Measurements from ENCODE around the gene DESI1. TPM values are rescaled to one million over a fixed set of nuclear protein-coding genes. Genes with fewer than 3 reads are reported as not detected.
"Not testable (repeated sequence)": the region's sequence is repeated elsewhere in the genome, so short reads cannot be mapped to it uniquely, and the experiment has no call there.

DESI1 gene
- 39.4 TPM for total RNA-seq

DNA sequence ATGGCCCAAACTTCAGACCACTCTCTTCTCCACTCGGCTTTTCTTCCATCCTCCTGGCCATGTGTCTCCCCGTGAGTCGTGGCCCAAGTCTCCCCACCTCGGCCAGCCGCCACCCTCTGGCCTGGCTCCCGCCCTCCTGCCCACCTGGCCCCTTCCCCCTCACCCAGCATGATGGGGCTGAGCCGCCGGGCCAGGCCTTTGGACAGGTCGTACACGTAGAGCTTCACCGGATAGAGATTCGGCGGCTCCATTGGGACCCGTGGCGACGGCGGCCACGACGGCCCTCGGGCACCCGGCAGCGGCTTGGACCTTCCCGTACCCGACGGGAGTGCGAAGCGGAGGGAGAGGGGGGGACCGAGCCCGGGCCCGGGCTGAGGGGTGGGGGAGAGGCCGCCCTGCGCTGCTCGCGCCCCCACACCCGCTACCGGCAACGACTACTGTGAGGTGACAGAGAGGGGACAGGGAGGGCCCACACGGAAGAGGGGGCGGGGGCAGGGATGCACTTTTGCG lies at the start of gene DESI1:
Gene DESI1, minus strand, starts transcription at position 455 of the 510 bp plus-strand sequence. Its CDS starts 204 bp downstream, at position 251.
- no peak for DNase-seq (ENCODE audit: low spot score)

DNA sequence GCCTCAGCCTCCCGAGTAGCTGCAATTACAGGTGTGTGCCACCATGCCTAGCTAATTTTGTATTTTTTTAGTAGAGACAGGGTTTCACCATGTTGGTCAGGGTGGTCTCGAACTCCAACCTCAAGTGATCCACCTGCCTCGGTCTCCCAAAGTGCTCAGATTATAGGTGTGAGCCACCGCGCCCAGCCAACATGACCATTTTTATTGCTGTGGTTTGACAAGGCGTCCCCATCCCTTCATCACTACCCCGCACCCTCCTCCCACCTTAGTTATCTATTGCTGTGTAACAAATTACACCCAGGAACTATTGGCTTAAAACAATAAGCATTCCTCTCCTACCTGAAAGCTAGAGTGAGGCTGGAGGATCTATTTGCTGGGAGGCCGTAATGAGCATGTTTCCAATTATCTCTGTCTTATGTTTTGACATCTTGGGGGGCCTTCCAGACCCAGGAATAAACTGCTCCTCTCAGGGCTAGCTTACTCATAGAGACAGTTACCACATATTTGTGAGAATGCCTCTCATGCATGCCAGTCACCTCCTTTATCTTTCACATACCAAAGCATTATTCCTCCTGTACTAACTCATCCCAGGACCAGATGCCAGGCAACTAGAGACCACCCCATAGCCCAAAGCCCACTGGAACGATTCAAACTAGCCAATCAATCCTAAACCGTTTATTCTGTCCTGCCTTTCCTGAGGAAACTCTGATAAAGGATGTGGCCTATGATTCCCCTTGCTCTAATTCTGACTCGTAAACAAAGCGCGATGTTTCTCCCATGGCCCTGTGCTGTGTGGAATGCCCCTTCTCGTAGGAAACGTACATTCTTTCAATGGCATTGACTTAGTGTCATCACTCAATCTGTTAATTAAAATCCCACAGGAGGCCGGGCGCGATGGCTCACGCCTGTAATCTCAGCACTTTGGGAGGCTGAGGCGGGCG lies 48.4 kb upstream of the DESI1 start:
- DNase-seq (ENCODE audit: low spot score) = no peak

DNA sequence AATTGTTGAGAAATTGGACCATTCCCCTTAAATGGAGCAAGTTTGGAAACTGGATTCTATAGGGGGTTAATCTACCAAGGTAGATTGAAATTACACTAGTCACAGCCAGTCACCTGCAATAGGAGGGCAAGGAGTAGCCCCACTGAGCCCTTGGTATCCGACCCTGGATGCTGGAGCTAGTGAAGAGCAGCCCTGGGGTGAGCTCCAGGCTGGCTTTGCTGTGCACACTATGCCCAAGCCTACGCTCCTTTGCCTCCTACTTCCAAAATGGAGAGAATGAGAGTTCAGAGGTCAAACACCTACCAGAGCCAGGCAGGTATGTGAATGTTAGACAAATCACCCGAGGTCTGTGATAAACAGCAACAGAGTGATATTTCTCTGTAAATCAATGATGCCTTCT lies 44.1 kb upstream of the DESI1 start:
- no peak for DNase-seq (ENCODE audit: low spot score)

DNA sequence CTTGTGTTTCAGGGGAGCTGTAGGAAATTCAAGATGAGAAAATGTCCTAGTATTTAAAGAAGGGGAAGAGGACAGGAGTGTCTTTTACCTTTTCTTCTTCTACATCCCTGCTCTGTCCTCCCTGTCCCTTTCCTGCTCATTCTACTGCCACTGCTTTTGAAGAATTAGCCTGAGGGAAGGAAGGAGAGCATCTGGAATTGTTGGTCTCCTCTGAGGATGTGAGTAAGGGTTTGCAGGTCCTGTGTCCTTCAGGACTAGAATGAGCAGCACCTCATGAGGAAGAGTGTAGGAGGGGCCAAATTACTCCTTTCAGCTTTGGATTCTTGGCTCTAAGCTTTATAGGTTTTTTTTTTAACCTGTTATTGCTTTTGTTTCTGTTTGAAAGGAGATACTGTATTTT lies 43.6 kb upstream of the DESI1 start:
- DNase-seq (ENCODE audit: low spot score) = no peak

DNA sequence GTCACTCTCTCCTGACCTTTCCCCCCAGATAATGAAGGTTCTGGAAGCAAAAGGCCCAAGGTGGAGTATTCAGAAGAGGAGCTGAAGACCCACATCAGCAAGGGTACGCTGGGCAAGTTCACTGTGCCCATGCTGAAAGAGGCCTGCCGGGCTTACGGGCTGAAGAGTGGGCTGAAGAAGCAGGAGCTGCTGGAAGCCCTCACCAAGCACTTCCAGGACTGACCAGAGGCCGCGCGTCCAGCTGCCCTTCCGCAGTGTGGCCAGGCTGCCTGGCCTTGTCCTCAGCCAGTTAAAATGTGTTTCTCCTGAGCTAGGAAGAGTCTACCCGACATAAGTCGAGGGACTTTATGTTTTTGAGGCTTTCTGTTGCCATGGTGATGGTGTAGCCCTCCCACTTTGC lies 42.8 kb upstream of the DESI1 start:
- DNase-seq (ENCODE audit: low spot score) = not testable (repeated sequence)

DNA sequence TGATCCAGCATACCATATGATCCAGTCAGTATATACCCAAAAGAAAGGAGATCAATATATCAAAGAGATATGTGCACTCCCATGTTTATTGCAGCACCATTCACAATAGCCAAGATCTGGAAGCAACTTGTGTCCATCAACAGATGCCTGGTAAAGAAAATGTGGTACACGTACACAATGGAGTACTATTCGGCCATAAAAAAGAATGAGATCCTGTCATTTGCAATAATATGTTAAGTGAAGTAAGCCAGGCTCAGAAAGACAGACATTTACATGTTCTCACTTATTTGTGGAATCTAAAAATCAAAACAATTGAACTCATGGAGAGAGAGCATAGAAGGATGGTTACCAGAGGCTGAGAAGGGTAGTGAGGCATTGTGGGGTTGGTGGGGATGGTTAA lies 40.9 kb upstream of the DESI1 start:
- DNase-seq (ENCODE audit: low spot score) = no peak

DNA sequence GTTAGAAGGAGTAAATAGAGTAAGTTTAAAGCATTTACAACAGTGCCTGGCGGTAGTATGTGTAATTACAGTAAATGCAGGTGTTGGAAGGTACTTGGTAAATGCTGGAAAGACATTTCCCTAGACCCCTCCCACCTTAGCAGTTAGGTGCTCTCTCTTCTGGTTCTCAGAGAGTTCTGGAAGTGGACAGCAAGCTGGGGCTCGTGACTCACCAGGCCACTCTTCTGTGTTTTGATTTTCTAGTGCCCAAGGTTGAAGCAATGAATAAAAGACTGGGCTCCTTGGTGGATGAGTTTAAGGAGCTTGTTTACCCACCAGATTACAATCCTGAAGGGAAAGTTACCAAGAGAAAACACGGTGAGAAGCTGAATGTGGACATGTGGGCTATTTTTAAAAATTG lies 40.2 kb upstream of the DESI1 start:
- no peak for DNase-seq (ENCODE audit: low spot score)

DNA sequence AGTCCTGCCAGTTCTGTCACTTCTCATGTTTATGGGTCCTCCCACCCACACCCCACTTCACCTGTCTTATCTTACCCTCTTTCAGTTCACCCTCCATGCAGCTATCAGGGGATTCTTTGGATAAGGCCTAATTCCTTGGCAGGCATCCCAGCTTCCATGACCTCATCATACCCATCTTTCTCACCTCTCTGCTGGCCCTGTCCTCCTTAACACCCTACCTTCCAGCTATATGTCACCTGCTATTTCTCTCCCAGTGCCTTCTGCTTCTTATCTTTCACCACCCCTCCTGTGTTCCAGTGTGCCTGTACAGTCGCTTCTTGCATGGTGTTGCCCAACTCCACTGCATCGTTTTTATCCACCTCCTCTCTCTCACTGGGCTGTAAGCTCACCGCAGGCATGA lies 39.6 kb upstream of the DESI1 start:
- DNase-seq (ENCODE audit: low spot score) = no peak

DNA sequence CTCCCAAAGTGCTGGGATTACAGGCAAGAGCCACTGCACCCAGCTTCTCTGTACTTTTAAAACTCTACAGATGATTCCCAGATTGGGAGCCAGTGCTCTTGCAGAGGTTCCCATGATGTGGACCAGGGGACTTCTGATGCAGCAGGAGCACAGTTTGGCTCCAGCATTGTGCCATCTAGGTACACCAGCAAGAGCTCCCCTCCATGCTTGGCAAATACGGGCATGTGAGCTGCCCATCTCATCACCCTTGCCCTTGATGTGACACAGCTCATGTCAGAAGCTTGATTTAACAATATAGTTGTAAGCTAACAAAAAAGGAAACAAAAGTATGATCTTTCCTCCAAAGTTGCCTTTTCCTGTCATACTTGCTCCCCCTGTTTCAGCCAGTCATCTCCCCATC lies 39.1 kb upstream of the DESI1 start:
- no peak for DNase-seq (ENCODE audit: low spot score)

DNA sequence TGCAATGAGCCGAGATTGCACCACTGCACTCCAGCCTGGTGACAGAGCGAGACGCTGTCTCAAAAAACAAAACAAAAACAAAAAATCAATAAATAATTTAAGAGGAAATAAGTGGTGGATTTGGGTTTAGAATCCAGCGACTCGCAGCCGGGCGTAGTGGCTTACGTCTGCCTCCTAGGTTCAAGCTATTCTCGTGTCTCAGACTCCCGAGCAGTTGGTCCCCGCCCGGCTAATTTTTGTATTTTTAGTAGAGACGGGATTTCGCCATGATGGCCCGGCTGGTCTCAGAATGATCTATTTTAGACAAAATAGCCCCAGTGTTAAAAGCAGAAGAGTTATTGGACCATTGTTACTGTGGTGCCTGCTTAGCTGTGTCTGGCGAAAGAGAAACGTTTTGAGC lies 38.0 kb upstream of the DESI1 start:
- no peak for DNase-seq (ENCODE audit: low spot score)

DNA sequence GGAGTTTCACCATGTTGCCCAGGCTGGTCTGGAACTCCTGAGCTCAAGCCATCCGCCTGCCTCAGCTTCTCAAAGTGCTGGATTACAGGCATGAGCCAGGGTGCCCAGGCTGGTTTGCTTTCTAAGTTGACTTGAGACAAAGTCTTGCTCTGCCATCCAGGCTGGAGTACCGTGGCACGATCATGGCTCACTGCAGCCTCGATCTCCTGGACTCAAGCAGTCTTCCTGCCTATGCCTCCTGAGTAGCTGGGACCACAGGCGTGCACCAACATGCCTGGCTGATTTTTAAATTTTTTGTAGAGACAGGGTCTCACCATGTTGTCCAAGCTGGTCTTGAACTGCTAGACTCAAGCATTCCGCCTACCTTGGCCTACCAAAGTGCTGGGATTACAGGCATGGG lies 36.9 kb upstream of the DESI1 start:
- DNase-seq (ENCODE audit: low spot score) = no peak

DNA sequence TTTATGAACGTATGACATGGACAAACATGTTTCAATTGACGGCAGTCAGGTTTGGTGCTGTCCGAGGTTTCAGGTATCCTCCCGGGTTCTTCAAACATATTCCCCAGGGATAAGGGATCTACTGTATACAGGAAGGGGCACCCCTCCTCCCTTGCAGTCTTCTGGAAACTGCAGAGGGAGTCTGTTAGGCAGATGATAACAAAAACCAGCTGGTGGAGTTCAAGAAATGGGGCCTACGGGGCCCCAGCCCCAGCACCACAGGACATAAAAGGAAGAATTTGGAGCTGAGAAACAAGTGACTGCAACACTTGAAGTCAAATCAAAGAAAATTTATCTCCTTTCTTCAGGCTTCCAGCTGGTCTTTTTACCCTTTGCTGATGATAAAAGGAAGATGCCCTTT lies 35.7 kb upstream of the DESI1 start:
- no peak for DNase-seq (ENCODE audit: low spot score)

DNA sequence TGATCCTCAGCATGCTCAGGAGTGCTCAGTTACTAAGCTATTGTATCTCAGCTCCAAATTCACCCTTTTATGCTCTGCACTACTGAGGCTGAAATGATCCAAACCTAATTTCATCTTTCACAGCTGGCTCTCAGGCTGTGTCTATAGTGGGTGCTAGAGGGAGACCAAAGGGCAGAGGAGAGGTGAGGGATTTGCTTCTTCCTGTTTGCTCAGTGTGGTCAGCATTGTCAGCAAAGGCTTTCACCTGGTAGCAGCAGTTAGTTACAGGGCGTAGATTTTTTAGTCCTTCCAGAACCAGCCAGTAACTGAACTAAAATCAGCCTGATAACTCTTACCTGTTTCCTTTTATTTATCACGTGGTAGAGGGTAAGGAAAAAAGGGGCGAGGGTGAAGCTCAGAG lies 33.5 kb upstream of the DESI1 start:
- no peak for DNase-seq (ENCODE audit: low spot score)

DNA sequence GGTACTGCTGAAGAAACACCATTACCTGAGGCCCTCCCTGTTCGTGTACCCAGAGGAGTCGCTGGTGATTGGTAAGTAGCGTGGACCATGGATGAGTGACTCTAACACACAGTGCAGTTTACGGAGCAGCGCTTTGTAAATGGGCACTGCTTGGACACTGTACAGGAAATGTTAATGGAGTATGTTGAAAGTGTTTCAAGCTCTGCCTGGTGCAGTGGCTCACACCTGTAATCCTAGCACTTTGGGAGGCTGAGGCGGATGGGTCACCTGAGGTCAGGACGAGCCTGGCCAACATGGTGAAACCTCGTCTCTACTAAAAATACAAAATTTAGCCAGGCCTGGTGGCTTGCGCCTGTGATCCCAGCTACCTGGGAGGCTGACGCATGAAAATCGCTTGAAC lies 30.0 kb upstream of the DESI1 start:
- DNase-seq (ENCODE audit: low spot score) = no peak

DNA sequence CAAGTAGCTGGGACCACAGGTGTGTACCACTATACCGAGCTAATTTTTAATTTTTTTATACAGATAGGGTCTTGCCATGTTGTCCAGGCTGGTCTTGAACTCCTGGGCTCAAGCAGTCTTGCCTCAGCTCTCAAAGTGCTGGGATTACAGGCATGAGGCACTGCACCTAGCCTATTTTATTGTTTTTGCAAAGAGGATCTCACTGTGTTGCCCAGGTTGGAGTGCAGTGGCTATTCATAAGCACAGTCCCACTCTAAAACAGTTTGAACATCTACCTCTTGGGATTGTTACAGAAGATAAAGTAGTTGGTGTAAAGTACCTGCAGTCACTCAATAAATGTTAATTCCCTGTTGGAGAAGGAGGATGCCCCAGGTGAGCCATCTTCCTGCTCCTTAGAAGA lies 29.4 kb upstream of the DESI1 start:
- DNase-seq (ENCODE audit: low spot score) = no peak

DNA sequence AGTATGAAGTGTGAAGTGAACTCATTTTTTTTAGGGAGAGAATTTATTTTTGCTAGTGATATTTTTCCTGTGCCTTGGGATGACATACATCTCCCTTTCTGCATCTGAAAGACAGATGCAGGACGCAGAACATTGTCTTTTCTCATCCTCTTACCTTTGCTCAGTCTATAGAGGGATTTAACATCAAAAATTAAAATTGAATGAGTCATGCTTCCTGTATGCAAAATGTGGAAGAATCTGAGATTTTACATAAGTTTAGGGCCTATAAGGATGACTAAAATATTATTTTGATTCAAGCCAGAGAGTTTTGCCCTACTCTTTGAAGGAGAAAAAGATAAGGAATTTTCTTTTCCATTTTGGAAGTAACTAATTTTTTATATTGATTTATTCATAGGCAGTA lies 27.6 kb upstream of the DESI1 start:
- no peak for DNase-seq (ENCODE audit: low spot score)

DNA sequence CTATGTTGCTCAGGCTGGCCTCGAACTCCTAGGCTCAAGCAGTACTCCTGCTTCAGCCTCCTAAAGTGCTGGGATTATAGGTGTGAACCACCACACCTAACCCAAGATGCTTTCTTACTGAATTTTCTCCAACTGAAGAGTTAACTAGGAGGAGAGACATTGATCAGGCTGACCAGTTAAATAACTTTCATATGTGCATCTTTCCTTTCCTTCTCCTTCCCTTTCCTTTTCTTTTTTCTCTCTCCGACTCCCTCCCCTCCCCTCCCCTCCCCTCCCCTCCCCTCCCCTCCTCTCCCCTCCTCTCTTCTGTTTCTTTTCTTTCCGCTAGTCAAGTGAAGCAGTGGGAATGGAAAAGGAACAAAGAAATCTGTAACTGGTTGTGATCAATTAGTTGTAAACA lies 26.9 kb upstream of the DESI1 start:
- no peak for DNase-seq (ENCODE audit: low spot score)

DNA sequence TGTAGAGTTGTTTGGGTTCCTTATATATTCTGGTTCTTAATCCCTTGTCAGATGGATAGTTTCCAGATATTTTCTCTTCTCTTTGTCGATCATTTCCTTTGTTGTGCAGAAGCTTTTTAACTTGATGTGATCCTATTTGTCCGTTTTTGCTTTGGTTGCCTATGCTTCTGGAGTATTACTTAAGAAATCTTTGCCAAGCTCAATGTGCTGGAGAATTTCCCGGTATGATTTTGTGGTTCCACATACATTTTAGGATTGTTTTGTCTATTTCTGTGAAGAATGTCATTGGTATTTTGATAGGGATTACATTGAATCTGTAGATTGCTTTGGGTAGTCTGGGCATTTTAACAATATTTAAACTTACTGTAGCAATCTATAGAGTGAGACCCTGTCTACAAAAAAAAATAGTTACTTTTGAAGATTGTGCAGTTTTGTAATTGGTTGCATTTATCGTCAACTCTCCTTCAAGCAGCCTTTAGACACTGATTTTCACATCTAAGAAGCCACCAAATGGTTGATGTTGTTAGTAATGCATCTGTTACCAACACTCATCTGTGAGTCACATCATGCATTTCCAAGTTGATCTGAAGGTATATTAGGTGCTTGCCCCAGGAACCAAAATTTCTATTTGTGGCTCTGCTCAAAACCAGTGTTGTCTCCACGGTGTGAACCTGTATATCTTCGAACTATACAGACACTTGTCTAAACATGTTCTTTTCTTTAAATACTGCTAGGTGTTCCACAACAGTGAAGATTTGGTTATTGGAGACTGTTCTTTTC lies 21.7 kb upstream of the DESI1 start:
- no peak for DNase-seq (ENCODE audit: low spot score)

DNA sequence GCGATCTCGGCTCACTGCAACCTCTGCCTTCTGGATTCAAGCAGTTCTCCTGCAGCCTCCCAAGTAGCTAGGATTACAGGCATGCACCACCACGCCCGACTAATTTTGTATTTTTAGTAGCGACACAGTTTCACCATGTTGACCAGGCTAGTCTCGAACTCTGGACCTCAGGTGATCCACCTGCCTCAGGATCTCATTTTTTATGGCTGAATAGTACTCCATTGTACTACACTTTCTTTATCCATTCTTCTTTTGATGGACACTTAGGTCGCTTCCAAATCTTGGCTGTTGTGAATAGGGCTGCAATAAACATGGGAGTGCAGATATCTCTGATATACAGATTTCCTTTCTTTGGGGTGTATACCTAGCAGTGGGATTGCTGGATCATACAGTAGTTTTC lies 21.0 kb upstream of the DESI1 start:
- no peak for DNase-seq (ENCODE audit: low spot score)

DNA sequence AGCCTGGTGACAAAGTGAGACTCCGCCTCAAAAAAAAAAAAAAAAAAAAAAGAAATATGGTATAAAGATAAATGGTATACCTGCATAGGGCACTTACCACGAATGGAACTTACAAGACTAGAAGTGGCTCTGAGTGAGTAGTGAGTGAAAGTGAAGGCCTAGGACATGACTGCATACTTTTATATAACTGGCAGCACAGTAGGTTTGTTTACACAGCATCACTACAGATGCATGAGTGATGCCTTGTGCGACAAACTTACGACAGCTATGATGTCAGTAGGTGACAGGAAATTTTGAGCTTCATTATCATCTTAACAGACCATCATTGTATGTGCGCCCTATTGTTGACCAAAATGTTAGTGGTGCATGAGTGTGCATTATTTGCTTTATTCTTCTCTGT lies 17.9 kb upstream of the DESI1 start:
- DNase-seq (ENCODE audit: low spot score) = no peak

DNA sequence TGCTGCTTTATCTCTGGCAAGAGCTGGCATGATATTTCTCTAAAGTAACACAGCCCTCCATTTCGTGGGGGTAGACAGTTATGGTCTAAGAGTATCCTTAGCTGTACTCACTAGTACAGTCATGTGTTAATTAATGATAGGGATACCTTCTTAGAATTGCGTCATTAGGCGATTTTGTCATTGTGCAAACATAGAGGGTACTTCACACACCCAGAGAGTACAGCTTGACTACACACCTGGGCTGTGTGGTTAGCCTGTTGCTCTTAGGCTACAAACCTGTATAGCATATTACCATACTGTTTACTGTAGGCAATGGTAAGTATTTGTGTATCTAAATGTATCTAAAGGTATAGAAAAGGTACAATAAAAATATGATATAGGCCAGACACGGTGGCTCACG lies 17.3 kb upstream of the DESI1 start:
- DNase-seq (ENCODE audit: low spot score) = no peak

DNA sequence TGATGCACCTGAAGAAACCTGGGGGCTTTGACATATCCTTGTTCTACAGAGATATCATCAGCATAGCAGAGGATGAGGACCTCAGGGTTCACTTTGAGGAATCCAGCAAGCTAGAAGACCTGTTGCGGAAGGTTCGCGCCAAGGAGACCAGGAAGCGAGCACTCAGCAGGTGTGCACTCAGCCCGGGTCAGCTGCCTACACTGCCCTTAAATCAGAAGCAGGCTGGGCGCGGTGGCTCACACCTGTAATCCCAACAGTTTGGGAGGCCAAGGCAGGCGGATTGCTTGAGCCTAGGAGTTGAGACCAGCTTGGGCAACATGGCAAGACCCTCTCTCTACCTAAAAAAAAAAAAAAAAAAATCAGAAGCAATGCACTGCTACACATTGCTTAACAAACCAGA lies 16.8 kb upstream of the DESI1 start:
- DNase-seq (ENCODE audit: low spot score) = not testable (repeated sequence)

DNA sequence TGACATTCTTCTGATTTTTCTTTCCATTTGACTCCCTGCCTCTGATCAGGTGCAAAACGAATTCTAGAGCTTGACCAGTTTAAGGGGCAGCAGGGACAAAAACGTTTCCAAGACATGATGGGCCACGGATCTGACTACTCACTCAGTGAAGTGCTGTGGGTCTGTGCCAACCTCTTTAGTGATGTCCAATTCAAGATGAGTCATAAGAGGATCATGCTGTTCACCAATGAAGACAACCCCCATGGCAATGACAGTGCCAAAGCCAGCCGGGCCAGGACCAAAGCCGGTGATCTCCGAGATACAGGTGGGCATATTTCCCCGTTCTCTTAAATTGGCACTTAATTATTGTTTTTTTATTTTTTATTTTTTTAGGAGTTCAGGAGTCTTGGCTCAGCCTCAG lies 15.6 kb upstream of the DESI1 start:
- DNase-seq (ENCODE audit: low spot score) = no peak

Measured in mucosa of gallbladder (tissue), 1 donor.